NCI-H460 (cell line): ENCODE data around the gene GRXCR1. TPM values are rescaled to one million over a fixed set of nuclear protein-coding genes. Genes with fewer than 3 reads are reported as not detected.

Source experiments
- small RNA-seq, 2 experiments: library from RNA; depleted of rRNA; stranded (forward); fragments of <200 nt; gene quantifications; one replicate each; pipeline ENCODE3, GENCODE V24; 2014
- total RNA-seq: library from RNA; depleted of rRNA; stranded (reverse); fragments of >200 nt; shearing (Covaris generic); gene quantifications from 2 replicates; pipeline ENCODE4 v1.2.3, GENCODE V29; 2014; rRNA removed

GRXCR1 gene
- total RNA-seq, 1 experiment from 2014 or later, result not detected

Small RNAs within 50 kb of the gene (small RNA-seq; reads per million reads assigned to genes)
- 0 reads per million in 2 experiments for gene RN7SKP82

Other genes with a start within 250 kb of the GRXCR1 start
- gene ATP8A1, start 235.6 kb upstream of the GRXCR1 start, total RNA-seq, result 6.8 and 7.9 TPM in 2 replicates